ENCODE results near the gene PPP1R12A.
A peak's percentile ranks its signal among the peaks of the same experiment; 100 is the strongest.

The PPP1R12A gene

DNA sequence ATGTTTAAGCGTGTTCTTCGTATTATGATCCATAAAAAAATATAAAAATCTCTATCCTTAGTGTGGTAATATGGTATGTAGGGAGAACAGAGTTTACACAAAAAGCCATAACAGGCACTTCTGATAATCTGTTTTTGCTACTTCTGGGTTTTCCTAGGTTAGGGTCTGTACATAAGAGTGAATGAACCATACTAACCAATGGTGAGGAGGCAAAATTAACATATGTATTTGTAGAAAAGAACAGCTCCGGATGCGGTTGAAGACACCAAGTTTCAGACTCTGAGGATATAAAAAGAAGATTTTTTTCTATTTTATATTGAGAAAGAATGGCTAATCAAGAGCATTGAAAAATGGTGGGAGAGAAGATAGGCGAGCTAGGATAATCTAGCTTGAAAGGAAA is 40.2 kb upstream of the PPP1R12A start:
- TF ChIP-seq, protein P1, sequence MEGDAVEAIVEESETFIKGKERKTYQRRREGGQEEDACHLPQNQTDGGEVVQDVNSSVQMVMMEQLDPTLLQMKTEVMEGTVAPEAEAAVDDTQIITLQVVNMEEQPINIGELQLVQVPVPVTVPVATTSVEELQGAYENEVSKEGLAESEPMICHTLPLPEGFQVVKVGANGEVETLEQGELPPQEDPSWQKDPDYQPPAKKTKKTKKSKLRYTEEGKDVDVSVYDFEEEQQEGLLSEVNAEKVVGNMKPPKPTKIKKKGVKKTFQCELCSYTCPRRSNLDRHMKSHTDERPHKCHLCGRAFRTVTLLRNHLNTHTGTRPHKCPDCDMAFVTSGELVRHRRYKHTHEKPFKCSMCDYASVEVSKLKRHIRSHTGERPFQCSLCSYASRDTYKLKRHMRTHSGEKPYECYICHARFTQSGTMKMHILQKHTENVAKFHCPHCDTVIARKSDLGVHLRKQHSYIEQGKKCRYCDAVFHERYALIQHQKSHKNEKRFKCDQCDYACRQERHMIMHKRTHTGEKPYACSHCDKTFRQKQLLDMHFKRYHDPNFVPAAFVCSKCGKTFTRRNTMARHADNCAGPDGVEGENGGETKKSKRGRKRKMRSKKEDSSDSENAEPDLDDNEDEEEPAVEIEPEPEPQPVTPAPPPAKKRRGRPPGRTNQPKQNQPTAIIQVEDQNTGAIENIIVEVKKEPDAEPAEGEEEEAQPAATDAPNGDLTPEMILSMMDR (IDR thresholded peaks at IDR 0.05) = no peak
- H3K9me3 ChIP-seq = no peaks in the 10 kb centered on the region
- H3K36me3 ChIP-seq = no peaks in the 10 kb centered on the region
- H3K27ac ChIP-seq = peak overlapping the region in 1 of 2 donors; percentile 8
- DNase-seq = no peak
- H3K4me1 ChIP-seq = peaks cover 0 to 20% (median 3%) of the 10 kb centered on the region in 4 donors
- H3K4me3 ChIP-seq = no peak overlapping the region
- H3K27me3 ChIP-seq = no peaks in the 10 kb centered on the region
- intact Hi-C loops (cut with DNase I; ENCODE audit: low total_unique reads) = no loop called here

- intact Hi-C loops (cut with DNase I; ENCODE audit: low total_unique reads) = loop anchor here (5.0 kb wide), 1 partner anchor 34 kb away; no protein-coding TSS in a partner anchor
- peaks cover 0 to 20% (median 3%) of the 10 kb centered on the region in 4 donors for H3K4me1 ChIP-seq
- no peak for DNase-seq
- no peaks in the 10 kb centered on the region for H3K36me3 ChIP-seq
- H3K27ac ChIP-seq = no peak overlapping the region
- TF ChIP-seq, protein P1 (IDR thresholded peaks at IDR 0.05) = no peak
- no peaks in the 10 kb centered on the region for H3K9me3 ChIP-seq
- H3K4me3 ChIP-seq = no peak overlapping the region
- no peaks in the 10 kb centered on the region for H3K27me3 ChIP-seq
These were observed 38.9 kb upstream of the PPP1R12A start for GRCh38 chr12:79973801-79974200.

GRCh38 chr12:79964100-79964627 is 29.3 kb upstream of the PPP1R12A start:
- H3K27ac ChIP-seq = no peak overlapping the region
- TF ChIP-seq, protein P1 (IDR thresholded peaks at IDR 0.05) = no peak
- peaks cover 0 to 12% (median 1%) of the 10 kb centered on the region in 4 donors for H3K4me1 ChIP-seq
- no peaks in the 10 kb centered on the region for H3K27me3 ChIP-seq
- no peaks in the 10 kb centered on the region for H3K9me3 ChIP-seq
- DNase-seq = no peak
- no peak overlapping the region for H3K4me3 ChIP-seq
- intact Hi-C loops (cut with DNase I; ENCODE audit: low total_unique reads) = no loop called here
- H3K36me3 ChIP-seq = no peaks in the 10 kb centered on the region

GRCh38 chr12:79961411-79961810 is 26.5 kb upstream of the PPP1R12A start:
- intact Hi-C loops (cut with DNase I; ENCODE audit: low total_unique reads) = no loop called here
- Histone ChIP-seq H3K27me3 (no peaks in the 10 kb centered on the region), H3K4me3 (no peak overlapping the region), H3K36me3 (no peaks in the 10 kb centered on the region), H3K4me1 (peaks cover 0 to 15% (median 2%) of the 10 kb centered on the region in 4 donors), H3K9me3 (no peaks in the 10 kb centered on the region), H3K27ac (no peak overlapping the region)
- no peak for DNase-seq
- TF ChIP-seq, protein P1 (IDR thresholded peaks at IDR 0.05) = no peak

DNA sequence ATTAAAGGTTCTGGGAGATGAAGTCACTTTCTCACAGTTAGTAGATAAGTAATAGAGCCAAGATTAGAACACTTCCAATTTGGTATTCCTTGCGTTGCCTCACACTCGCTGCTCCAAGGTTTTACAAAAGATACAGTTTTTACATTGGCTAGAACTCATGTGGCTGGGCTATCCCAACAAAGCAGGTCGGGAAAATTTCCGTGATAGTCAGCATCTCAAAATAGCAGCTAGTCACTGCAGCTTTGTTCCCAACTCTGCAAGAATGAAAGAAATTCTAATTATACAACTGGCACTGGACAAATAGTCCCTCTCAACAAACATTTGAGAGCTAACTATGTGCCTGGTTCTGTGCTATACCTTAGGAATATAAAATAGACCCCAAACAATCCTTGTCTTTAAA is 24.6 kb upstream of the PPP1R12A start:
- no peaks in the 10 kb centered on the region for H3K27me3 ChIP-seq
- DNase-seq = no peak
- peaks cover 0 to 15% (median 2%) of the 10 kb centered on the region in 4 donors for H3K4me1 ChIP-seq
- TF ChIP-seq, protein P1 (IDR thresholded peaks at IDR 0.05) = no peak
- H3K9me3 ChIP-seq = peaks cover 0 to 6% (median 5%) of the 10 kb centered on the region in 3 donors
- intact Hi-C loops (cut with DNase I; ENCODE audit: low total_unique reads) = no loop called here
- H3K27ac ChIP-seq = peak overlapping the region; percentile 15 to 33
- peaks cover 0 to 5% (median 0%) of the 10 kb centered on the region in 3 donors for H3K36me3 ChIP-seq
- no peak overlapping the region for H3K4me3 ChIP-seq

Data from tibial artery (tissue), 4 donors.